HepG2 (cell line): ENCODE results near the gene CEP164. TPM values are rescaled to one million over a fixed set of nuclear protein-coding genes. Genes with fewer than 3 reads are reported as not detected.

Source experiments
- ATAC-seq: fragments of 200-7000 bp; cut with Tn5 transposase; 3 replicates; pipeline ENCODE4 v1.9.1; 2020; ENCODE audit warnings: mild to moderate bottlenecking, moderate library complexity
- BruUV-seq: library from RNA; stranded (reverse); fragments of 400-500 nt; replicated peaks from 2 replicates; lab custom pipeline; 2021; lab: Mats Ljungman, UMichigan
- CTCF ChIA-PET: fragments of 300-600 bp; formaldehyde crosslinking; extraction: SDS; loops from one replicate; lab custom pipeline; 2021; ENCODE audit warnings: low total read pairs, inconsistent platforms, low intra/inter-chr PET ratio; lab: Yijun Ruan, JAX
- POLR2A ChIA-PET: fragments of 350-600 bp; sonication (Branson Sonifier 250); formaldehyde crosslinking; loops from one replicate; lab custom pipeline; 2020; ENCODE audit warnings: antibody characterized with exemption, inconsistent platforms; lab: Yijun Ruan, JAX
- DNase-seq: peaks from one replicate; pipeline ENCODE4 v3.0.0-alpha.2; 2015; ENCODE audit warnings: low spot score
- FAIRE-seq: peaks from 3 replicates; lab custom pipeline; 2011; peaks lifted over from hg19 to GRCh38; lab: Jason Lieb, UNC
- H2AFZ ChIP-seq: one replicate; pipeline ENCODE4 v1.6.1; 2011; ENCODE audit warnings: low read length, inconsistent platforms
- H3K27ac ChIP-seq: fragments of 300-600 bp; 3 replicates; pipeline ENCODE4 v1.8.0; 2011; ENCODE audit warnings: mixed run types, mild to moderate bottlenecking, mixed read lengths, low read length, inconsistent platforms; ENCODE audit not compliant: insufficient read depth; ENCODE audit errors: extremely low read length
- H3K27me3 ChIP-seq, 2 experiments: fragments of 200-600 bp in 1 of 2; 2 replicates in 1 of 2; 3 replicates in 1 of 2; pipeline versions ENCODE4 v1.6.0 to v1.8.0; 2011; ENCODE audit warnings: low read length in 2 of 2, mild to moderate bottlenecking in 2 of 2, moderate library complexity in 2 of 2, inconsistent platforms in 1 of 2; ENCODE audit not compliant: insufficient read depth in 2 of 2, control insufficient read depth in 1 of 2
- H3K36me3 ChIP-seq, 2 experiments: fragments of 200-600 bp in 1 of 2; replicated peaks in 1 of 2; 2 replicates in 1 of 2; 3 replicates in 1 of 2; pipeline versions ENCODE4 v1.5.1 to v1.8.0; 2011; ENCODE audit warnings: low read length in 2 of 2, inconsistent platforms in 1 of 2; ENCODE audit not compliant: insufficient read depth in 2 of 2, control insufficient read depth in 1 of 2
- H3K4me1 ChIP-seq: 2 replicates; pipeline ENCODE4 v1.5.1; 2012; ENCODE audit warnings: low read length, inconsistent platforms; ENCODE audit not compliant: insufficient read depth
- H3K4me2 ChIP-seq: 2 replicates; pipeline ENCODE4 v1.6.0; 2011; ENCODE audit warnings: low read depth, low read length, inconsistent platforms
- H3K4me3 ChIP-seq, 3 experiments: fragments of 200-600 bp in 1 of 3; sonication (generic), shearing (Covaris generic) in 1 of 3; replicated peaks in 1 of 3; 2 replicates each; pipeline ENCODE4 v1.5.1; 2011 to 2016; ENCODE audit warnings: low read length in 3 of 3, inconsistent platforms in 2 of 3, low read depth in 2 of 3, mild to moderate bottlenecking in 2 of 3, control low read depth in 1 of 3, mixed read lengths in 1 of 3; ENCODE audit not compliant: insufficient read depth in 1 of 3
- H3K79me2 ChIP-seq: one replicate; pipeline ENCODE4 v1.6.1; 2011; ENCODE audit warnings: low read length, inconsistent platforms; ENCODE audit not compliant: insufficient read depth
- H3K9ac ChIP-seq: 2 replicates; pipeline ENCODE4 v1.6.0; 2011; ENCODE audit warnings: mild to moderate bottlenecking, low read depth, low read length, inconsistent platforms; ENCODE audit not compliant: insufficient read depth
- H3K9me3 ChIP-seq: 2 replicates; pipeline ENCODE4 v1.5.1; 2012; ENCODE audit warnings: mild to moderate bottlenecking, low read length
- H4K20me1 ChIP-seq: 2 replicates; pipeline ENCODE4 v1.6.0; 2011; ENCODE audit warnings: inconsistent platforms, mild to moderate bottlenecking, low read length, moderate library complexity; ENCODE audit not compliant: insufficient read depth
- ASH2L ChIP-seq: fragments of 300-600, 200-600 bp; sonication (generic); IDR thresholded peaks from 2 replicates; pipeline ENCODE4 v1.7.0; 2017; ENCODE audit warnings: low read depth, mild to moderate bottlenecking, moderate library complexity, mixed read lengths, low read length; ENCODE audit not compliant: insufficient read length
- ATF7 ChIP-seq, 2 experiments: fragments of 450-650 bp in 1 of 2; sonication (generic) in 1 of 2; formaldehyde crosslinking in 1 of 2; IDR thresholded peaks; 2 replicates each; pipeline versions ENCODE4 v1.4.0 to v1.6.1; 2016 to 2020; ENCODE audit warnings: antibody characterized with exemption in 1 of 2, mild to moderate bottlenecking in 1 of 2, missing genetic modification reagents in 1 of 2
- ERF ChIP-seq: IDR thresholded peaks from 2 replicates; pipeline ENCODE4 v1.6.1; 2018; ENCODE audit warnings: missing biosample characterization, missing genetic modification reagents
- FOXP1 ChIP-seq, 2 experiments: fragments of 450-650 bp in 1 of 2; IDR thresholded peaks; 2 replicates each; pipeline ENCODE4 v1.6.1; 2017 to 2018; ENCODE audit warnings: antibody characterized with exemption in 1 of 2
- GPN1 ChIP-seq: sonication (generic); formaldehyde crosslinking; IDR thresholded peaks from 2 replicates; pipeline ENCODE4 v1.5.1; 2020; ENCODE audit warnings: missing genetic modification reagents, borderline replicate concordance
- HOXD1 ChIP-seq: sonication (generic); formaldehyde crosslinking; IDR thresholded peaks from 2 replicates; pipeline ENCODE4 v1.5.0; 2020; ENCODE audit warnings: missing genetic modification reagents
- KDM5B ChIP-seq: sonication (generic); formaldehyde crosslinking; IDR thresholded peaks from 2 replicates; pipeline ENCODE4 v1.4.0; 2020; ENCODE audit warnings: missing genetic modification reagents, mild to moderate bottlenecking, borderline replicate concordance
- ZNF33A ChIP-seq: sonication (generic); formaldehyde crosslinking; IDR thresholded peaks from 2 replicates; pipeline ENCODE4 v1.5.1; 2020; ENCODE audit warnings: missing genetic modification reagents, mild to moderate bottlenecking, moderate library complexity, borderline replicate concordance
- WGBS: methylation state at CpG from one replicate; pipeline ENCODE4 v1.1.6; 2017; ENCODE audit warnings: low lambda C conversion rate; 5-methylcytosine and 5-hydroxymethylcytosine counted together
- in situ Hi-C: cut with HindIII; loops from 2 replicates; pipeline ENCODE4 v1.10.0; 2017; ENCODE audit warnings: low pct_unique_long_range_greater_than_20kb; ENCODE audit not compliant: extremely low pct_ligation_motif_present
- intact Hi-C: fragments of 100-400 bp; cut with micrococcal nuclease; formaldehyde crosslinking; loops from one replicate; pipeline ENCODE4 v1.10.0; 2022; ENCODE audit not compliant: unreplicated experiment
- polyA plus RNA-seq, 8 experiments: library from polyadenylated mRNA; depleted of rRNA in 3 of 8; stranded (reverse) in 7 of 8; unstranded in 1 of 8; fragments of >200 nt; fragmentation: Illumina TruSeq in 4 of 8; extraction: Trizol in 4 of 8; gene quantifications; 2 replicates each; pipeline versions ENCODE4 v1.2.1 to v1.2.3, GENCODE V29; 2011 to 2016; ENCODE audit warnings: low read depth in 4 of 8, missing spikeins in 1 of 8, mixed read lengths in 1 of 8; ENCODE audit not compliant: insufficient read depth in 1 of 8
- total RNA-seq, 5 experiments: library from RNA; depleted of rRNA; stranded (reverse); fragments of >200 nt; fragmentation: Illumina TruSeq; extraction: Trizol; gene quantifications; 2 replicates each; pipeline ENCODE4 v1.2.3, GENCODE V29; 2016; ENCODE audit warnings: low read depth in 1 of 5
- TF ChIP-seq, protein P1 (sequence below): sonication (generic); formaldehyde crosslinking; IDR thresholded peaks from 2 replicates; pipeline ENCODE4 v1.4.0; 2020; ENCODE audit warnings: missing genetic modification reagents
- TF ChIP-seq, protein P2 (sequence below): IDR thresholded peaks from 2 replicates; pipeline ENCODE4 v1.6.1; 2016; ENCODE audit warnings: mild to moderate bottlenecking, missing biosample characterization, missing genetic modification reagents

Gene CEP164
- total and polyA plus RNA-seq, 2 of the 13 experiments (the other 11 are each of a cell fraction or from before 2014, with no cell fraction given): 11.4 to 15.2 TPM

DNA sequence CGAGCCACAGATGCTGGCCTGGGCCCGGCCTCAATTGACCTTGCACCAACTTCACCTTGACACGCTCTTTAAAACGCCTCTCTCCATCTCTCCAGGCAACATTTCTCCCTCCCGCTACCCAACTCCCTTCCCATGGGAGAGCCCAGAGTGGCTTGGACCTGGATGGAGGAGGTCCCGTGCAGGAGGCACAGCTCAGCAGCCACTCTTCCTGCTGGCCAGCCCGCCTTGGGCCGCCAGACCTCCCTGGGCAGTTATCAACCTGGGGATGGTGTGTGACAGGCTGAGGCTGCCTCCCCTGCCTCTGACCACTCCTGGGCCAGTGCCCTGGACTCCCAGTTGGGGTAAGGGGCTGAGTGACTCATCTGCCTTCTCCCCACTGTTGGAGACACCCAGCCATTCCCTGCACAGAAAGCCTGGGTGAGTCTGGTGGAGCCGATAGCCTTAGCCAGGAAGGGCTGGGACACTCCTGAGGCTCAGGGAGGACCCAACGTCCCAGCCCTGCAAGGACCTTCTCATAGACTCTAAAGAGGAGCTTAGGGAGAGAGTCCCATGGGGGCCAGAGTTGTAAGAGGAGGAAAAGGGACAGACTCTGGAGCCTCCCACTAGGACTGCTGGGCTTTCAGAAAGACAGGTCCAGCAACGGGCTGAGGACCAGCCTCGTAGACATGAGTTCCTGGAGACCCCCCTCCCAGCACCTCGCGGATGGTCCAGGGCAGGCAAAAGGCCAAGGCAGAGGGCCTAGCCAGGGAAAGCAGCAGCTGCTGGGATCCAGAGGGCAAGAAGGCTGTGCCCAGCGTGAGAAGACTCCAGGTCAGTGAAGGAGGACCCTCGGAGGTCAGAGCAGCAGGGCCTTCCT is 131.7 kb downstream of the CEP164 start:
- FAIRE-seq (no peak), DNase-seq (no peak), ATAC-seq (no peak; the same call in 2 of the 3 replicates)
- TF ChIP-seq FOXP1 (IDR thresholded peaks at IDR 0.05) (no peak), FOXP1 (CRISPR knock-in tag; IDR thresholded peaks at IDR 0.05) (no peak), ERF (CRISPR knock-in tag) (no peak), GPN1 (CRISPR knock-in tag) (no peak), ATF7 (IDR thresholded peaks at IDR 0.05) (no peak), ATF7 (CRISPR knock-in tag; IDR thresholded peaks at IDR 0.05) (no peak), ZNF33A (CRISPR knock-in tag) (no peak), KDM5B (CRISPR knock-in tag) (no peak), HOXD1 (CRISPR knock-in tag) (no peak), ASH2L (no peak)
- TF ChIP-seq, protein P1, sequence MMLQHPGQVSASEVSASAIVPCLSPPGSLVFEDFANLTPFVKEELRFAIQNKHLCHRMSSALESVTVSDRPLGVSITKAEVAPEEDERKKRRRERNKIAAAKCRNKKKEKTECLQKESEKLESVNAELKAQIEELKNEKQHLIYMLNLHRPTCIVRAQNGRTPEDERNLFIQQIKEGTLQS (CRISPR knock-in tag): no peak
- TF ChIP-seq, protein P2, sequence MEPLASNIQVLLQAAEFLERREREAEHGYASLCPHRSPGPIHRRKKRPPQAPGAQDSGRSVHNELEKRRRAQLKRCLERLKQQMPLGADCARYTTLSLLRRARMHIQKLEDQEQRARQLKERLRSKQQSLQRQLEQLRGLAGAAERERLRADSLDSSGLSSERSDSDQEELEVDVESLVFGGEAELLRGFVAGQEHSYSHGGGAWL (CRISPR knock-in tag): no peak
- CTCF ChIA-PET: no interaction called here
- POLR2A ChIA-PET: no interaction called here
- Histone ChIP-seq H3K27ac (no peak overlapping the region), H3K4me2 (no peak overlapping the region), H3K27me3 (peaks cover 8 to 24% of the 10 kb centered on the region in 2 experiments; a peak in 4 of 5 replicates), H3K79me2 (no peaks in the 10 kb centered on the region), H3K4me1 (no peaks in the 10 kb centered on the region), H2AFZ (no peak overlapping the region), H3K9me3 (no peaks in the 10 kb centered on the region), H3K9ac (no peak overlapping the region), H3K4me3 (no peak overlapping the region), H3K36me3 (no peaks in the 10 kb centered on the region), H4K20me1 (no peaks in the 10 kb centered on the region)
- no TSS peak for BruUV-seq
- 16% methylated on average over 12 of the region's 16 CpGs for WGBS
- in situ Hi-C loops (no loop called here), intact Hi-C loops (no loop called here)
